ENCODE data around the gene PXMP4.

GRCh38 chr20:33660035-33660684 lies 60.0 kb downstream of the PXMP4 start:
- no peak for TF ChIP-seq CTCF (optimal IDR thresholded peaks at IDR 0.05 in 1 of 3, IDR thresholded peaks at IDR 0.05 in 1 of 3, conservative IDR thresholded peaks at IDR 0.05 in 1 of 3; ENCODE audit: extremely low read depth in 1 of 3, insufficient read depth in 2 of 3, low read length in 3 of 3)
- no peak for TF ChIP-seq EZH2 (IDR thresholded peaks at IDR 0.05; ENCODE audit: low read length)
